Measurements from ENCODE around the gene SCN8A.

SCN8A gene

GRCh38 chr12:51722431-51722830 is 131.4 kb downstream of the SCN8A start:
- no peak for FAIRE-seq

GRCh38 chr12:51726161-51726560 is 135.1 kb downstream of the SCN8A start:
- FAIRE-seq, result no peak

- FAIRE-seq, result no peak
These were observed 135.9 kb downstream of the SCN8A start for GRCh38 chr12:51726931-51727330.

GRCh38 chr12:51729331-51729730 is 138.3 kb downstream of the SCN8A start:
- no peak for FAIRE-seq

GRCh38 chr12:51730745-51731144 is 139.7 kb downstream of the SCN8A start:
- FAIRE-seq, result no peak

- FAIRE-seq, result no peak
These were observed 149.5 kb downstream of the SCN8A start for GRCh38 chr12:51740536-51740935.

- FAIRE-seq, result no peak
These were observed 153.2 kb downstream of the SCN8A start for GRCh38 chr12:51744235-51744634.

- no peak for FAIRE-seq
These were observed 153.9 kb downstream of the SCN8A start for GRCh38 chr12:51744957-51745356.

- FAIRE-seq, result no peak
These were observed 155.4 kb downstream of the SCN8A start for GRCh38 chr12:51746416-51746815.

- FAIRE-seq, result no peak
These were observed 157.2 kb downstream of the SCN8A start for GRCh38 chr12:51748235-51748634.

GRCh38 chr12:51749206-51749985 is 158.4 kb downstream of the SCN8A start:
- no peak for FAIRE-seq

- no peak for FAIRE-seq
These were observed 158.9 kb downstream of the SCN8A start for GRCh38 chr12:51749986-51750317.

- no peak for FAIRE-seq
These were observed 160.6 kb downstream of the SCN8A start for GRCh38 chr12:51751661-51752060.

- no peak for FAIRE-seq
These were observed 161.3 kb downstream of the SCN8A start for GRCh38 chr12:51752234-51752889.

- FAIRE-seq, result no peak
These were observed 163.1 kb downstream of the SCN8A start for GRCh38 chr12:51753980-51754675.

- FAIRE-seq, result no peak
These were observed 164.2 kb downstream of the SCN8A start for GRCh38 chr12:51755251-51755650.

- no peak for FAIRE-seq
These were observed 168.1 kb downstream of the SCN8A start for GRCh38 chr12:51759175-51759574.

GRCh38 chr12:51759695-51760094 is 168.7 kb downstream of the SCN8A start:
- no peak for FAIRE-seq

GRCh38 chr12:51760231-51760630 is 169.2 kb downstream of the SCN8A start:
- FAIRE-seq, result no peak

- FAIRE-seq, result no peak
These were observed 172.7 kb downstream of the SCN8A start for GRCh38 chr12:51763743-51764142.

GRCh38 chr12:51766067-51766676 is 175.1 kb downstream of the SCN8A start:
- FAIRE-seq, result no peak

- no peak for FAIRE-seq
These were observed 180.0 kb downstream of the SCN8A start for GRCh38 chr12:51771008-51771407.

GRCh38 chr12:51773145-51773869 is 182.3 kb downstream of the SCN8A start:
- no peak for FAIRE-seq
